Muscle of leg (tissue), 11 donors: ENCODE measurements around the gene PIAS2. TPM values are rescaled to one million over a fixed set of nuclear protein-coding genes. Genes with fewer than 3 reads are reported as not detected.

Experiments
- DNase-seq: peaks from one replicate; pipeline ENCODE4 v3.0.0; 2013
- H3K27ac ChIP-seq: one replicate; pipeline ENCODE4 v1.5.1; 2013; ENCODE audit warnings: mild to moderate bottlenecking, low read length, control low read depth
- H3K27me3 ChIP-seq: one replicate; pipeline ENCODE4 v1.6.1; 2013; ENCODE audit warnings: low read length; ENCODE audit not compliant: control insufficient read depth, insufficient read depth
- H3K36me3 ChIP-seq: one replicate; pipeline ENCODE4 v1.6.1; 2013; ENCODE audit warnings: low read length; ENCODE audit not compliant: control insufficient read depth, insufficient read depth
- H3K4me1 ChIP-seq: one replicate; pipeline ENCODE4 v1.6.1; 2013; ENCODE audit warnings: low read length; ENCODE audit not compliant: control insufficient read depth, insufficient read depth
- H3K4me3 ChIP-seq: one replicate; pipeline ENCODE4 v1.5.1; 2013; ENCODE audit warnings: low read length, control low read depth
- H3K9me3 ChIP-seq: replicated peaks from 2 replicates; pipeline ENCODE4 v1.6.1; 2013; ENCODE audit warnings: low read depth, low read length; ENCODE audit not compliant: control insufficient read depth
- WGBS: methylation state at CpG from one replicate; pipeline ENCODE4 v1.1.5; 2013; ENCODE audit warnings: missing lambda C conversion rate; ENCODE audit not compliant: insufficient coverage; 5-methylcytosine and 5-hydroxymethylcytosine counted together
- polyA plus RNA-seq, 8 donors: library from polyadenylated mRNA; unstranded; fragments of 120-200 nt; gene quantifications; one replicate each; pipeline versions ENCODE4 v1.2.1 to v1.2.3, GENCODE V29; 2013; ENCODE audit warnings: inconsistent platforms in 1 of 8, low replicate concordance in 1 of 8; ENCODE audit not compliant: insufficient read length in 8 of 8, insufficient read depth in 1 of 8
- total RNA-seq: library from RNA; stranded (reverse); fragments of 120-200 nt; gene quantifications from one replicate; pipeline ENCODE4 v1.2.4, GENCODE V29; 2013

PIAS2 gene
- total and polyA plus RNA-seq, 9 donors, result 17.2 to 30.4 (median 21.8) TPM

DNA sequence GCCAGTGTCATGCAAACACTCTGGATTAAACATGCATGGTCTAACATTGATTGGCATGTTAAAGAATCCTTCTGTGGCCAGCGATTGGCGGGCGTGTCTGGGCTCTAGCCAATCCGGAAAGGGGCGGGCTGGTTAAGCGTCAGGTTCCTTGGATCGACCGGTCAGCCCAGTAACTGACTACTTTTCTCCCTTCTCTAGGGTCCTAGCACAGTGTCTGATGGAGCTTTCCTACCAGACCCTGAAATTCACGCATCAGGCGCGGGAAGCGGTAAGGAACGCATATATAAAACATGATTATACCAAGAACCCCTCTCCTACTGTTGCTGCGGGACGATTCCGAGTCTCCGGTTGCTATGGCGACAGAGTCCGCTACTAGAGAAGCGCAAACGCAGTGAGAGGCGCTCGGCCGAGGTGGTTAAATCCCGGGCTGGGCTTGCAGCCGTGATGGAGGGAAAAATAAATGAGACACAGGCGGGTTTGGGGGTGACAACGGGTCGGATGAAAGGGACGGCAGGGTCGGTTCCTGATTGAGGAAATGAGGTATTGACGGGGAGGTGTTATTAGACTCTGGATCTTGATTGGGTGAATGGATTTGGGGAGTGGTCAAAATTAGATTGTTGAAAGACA is 29.5 kb upstream of the PIAS2 start:
- H3K4me1 ChIP-seq, result no peaks in the 10 kb centered on the region
- no peaks in the 10 kb centered on the region for H3K27me3 ChIP-seq
- H3K36me3 ChIP-seq, result no peaks in the 10 kb centered on the region
- H3K27ac ChIP-seq, result peak overlapping the region; percentile 67
- DNase-seq, result peak; percentile 91
- H3K4me3 ChIP-seq, result peak overlapping the region; percentile 70
- under 1% methylated on average over 32 of the region's 32 CpGs for WGBS
- H3K9me3 ChIP-seq, result no peaks in the 10 kb centered on the region

DNA sequence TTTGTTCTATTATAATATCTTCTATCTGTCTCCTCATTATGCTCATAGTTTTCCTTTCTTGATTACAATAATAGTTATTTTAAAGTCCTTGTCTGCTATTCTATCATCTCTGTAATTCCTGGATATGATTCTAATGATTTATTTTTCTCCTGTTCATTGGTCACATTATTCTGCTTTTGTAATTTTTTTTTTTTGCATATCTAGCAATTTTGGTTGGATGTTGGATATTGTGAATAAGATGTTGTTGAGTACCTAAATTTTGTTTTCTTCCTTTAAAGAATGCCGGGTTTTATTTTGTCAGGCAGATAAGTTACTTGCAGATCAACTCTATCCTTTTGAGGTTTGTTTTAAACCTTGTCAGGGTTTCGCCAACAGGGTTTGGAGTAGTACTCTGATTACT is 25.3 kb upstream of the PIAS2 start:
- Histone ChIP-seq H3K4me1 (peaks cover 7% of the 10 kb centered on the region), H3K9me3 (no peaks in the 10 kb centered on the region), H3K27me3 (no peaks in the 10 kb centered on the region), H3K36me3 (no peaks in the 10 kb centered on the region), H3K27ac (no peak overlapping the region), H3K4me3 (no peak overlapping the region)
- WGBS, result no CpG with 5 or more reads among the region's 2 CpGs
- DNase-seq, result no peak

DNA sequence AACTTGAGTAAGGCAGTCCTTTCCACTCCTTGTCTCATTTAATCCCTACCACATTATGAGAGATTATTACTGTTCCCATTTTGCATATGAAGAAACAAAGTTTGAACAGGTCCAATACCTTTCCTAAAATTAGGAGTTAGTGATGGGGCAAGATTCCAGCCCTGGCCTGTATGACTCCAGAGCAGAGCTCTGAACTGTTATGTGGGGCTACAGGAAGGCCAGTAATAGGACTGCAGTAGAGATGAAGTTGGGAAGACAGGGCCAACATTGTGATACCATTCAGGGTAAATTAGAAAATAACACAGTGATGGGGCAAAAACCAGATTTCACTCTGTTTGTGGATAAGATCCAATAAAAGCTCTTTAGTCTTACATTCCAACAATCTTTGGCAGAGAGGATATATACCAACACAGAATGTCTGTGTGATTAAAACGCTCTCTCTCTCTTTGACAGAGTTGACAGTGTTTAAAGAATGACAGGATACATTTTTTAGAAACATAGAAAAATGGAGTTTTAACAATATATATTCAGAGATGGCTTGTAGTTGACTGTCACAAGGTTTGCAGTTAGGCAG is 22.8 kb upstream of the PIAS2 start:
- Histone ChIP-seq H3K9me3 (no peaks in the 10 kb centered on the region), H3K36me3 (no peaks in the 10 kb centered on the region), H3K4me1 (peaks cover 7% of the 10 kb centered on the region), H3K27me3 (no peaks in the 10 kb centered on the region), H3K4me3 (no peak overlapping the region), H3K27ac (peak overlapping the region; percentile 76)
- WGBS, result no CpG with 5 or more reads among the region's 1 CpG
- no peak for DNase-seq

DNA sequence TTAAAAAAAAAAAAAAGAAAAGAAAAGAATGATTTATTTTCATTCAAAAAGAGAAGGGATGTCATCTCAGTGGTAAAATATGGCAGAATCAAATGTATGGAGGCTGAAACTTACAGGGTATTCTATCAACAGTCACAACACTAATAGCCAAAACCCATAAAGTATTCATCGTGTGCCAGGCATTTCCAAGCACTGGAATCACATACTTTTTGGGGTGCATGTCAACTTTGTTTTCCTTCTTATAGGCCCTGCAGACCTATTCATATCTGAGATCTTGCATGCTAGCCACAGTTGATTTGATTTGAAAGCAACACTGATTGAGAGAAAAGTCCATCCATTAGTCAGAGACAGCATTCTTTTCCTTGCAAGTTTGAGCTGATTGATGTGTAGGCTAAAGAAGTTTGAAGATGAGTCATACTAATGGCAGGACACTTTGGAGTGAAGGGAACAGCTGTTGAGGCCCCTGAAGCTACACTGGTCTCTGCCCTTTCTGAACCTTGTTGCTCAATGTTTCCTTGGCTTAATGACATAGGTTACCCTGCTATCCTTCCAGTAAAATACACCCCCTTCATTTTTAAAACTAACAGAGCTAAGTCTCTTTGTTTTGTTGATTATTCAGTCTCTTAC is 22.1 kb upstream of the PIAS2 start:
- DNase-seq, result peak; percentile 75
- Histone ChIP-seq H3K9me3 (no peaks in the 10 kb centered on the region), H3K27ac (peak overlapping the region; percentile 76), H3K27me3 (no peaks in the 10 kb centered on the region), H3K4me3 (no peak overlapping the region), H3K4me1 (peaks cover 7% of the 10 kb centered on the region), H3K36me3 (no peaks in the 10 kb centered on the region)
- WGBS, result no CpG with 5 or more reads among the region's 1 CpG

DNA sequence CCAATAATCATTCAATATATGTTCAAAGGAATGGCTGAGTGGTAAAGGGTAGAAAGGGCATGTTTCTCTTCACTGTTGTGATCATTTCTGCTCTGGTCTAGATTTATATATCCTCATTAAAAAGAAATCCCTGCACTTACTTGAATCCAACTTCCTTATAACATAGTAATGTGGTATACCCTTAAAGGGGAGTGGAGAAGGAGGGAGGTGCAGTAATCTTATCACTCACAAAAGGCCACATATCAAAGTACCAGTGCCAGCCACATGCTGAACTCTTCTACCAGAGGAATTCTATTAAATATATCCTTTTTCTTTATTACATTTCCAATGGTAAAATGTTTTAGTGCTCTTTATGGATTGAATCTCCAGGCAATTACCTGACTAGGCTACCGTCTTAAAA is 3.3 kb upstream of the PIAS2 start:
- Histone ChIP-seq H3K36me3 (no peaks in the 10 kb centered on the region), H3K4me1 (peaks cover 9% of the 10 kb centered on the region), H3K27ac (no peak overlapping the region)

DNA sequence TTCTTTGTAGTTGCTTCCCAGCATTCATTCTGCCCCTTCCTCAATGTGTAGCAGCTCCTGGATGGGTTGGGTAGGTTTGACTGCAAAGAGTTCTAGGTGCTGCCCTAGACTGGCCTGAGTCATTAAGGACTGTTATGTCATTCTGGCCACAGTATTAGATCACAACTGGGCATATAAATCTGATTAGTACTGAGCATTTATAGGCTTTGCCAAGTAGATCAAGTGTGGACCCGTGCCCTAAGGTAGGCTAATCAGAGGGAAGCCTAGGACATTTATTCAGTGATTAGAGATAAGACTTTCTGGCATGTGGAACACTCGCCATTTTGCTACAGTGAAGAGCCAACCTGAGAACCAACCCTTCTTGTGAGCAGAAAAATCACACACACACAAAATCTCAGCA is 2.8 kb upstream of the PIAS2 start:
- Histone ChIP-seq H3K9me3 (no peaks in the 10 kb centered on the region), H3K36me3 (no peaks in the 10 kb centered on the region), H3K27me3 (no peaks in the 10 kb centered on the region), H3K4me3 (no peak overlapping the region), H3K4me1 (peaks cover 11% of the 10 kb centered on the region), H3K27ac (no peak overlapping the region)
- DNase-seq, result no peak
- WGBS, result 100% methylated on average over 1 of the region's 2 CpGs

More for the DNA sequence above, 3.3 kb upstream of the PIAS2 start:
- no CpG with 5 or more reads among the region's 1 CpG for WGBS
- no peak overlapping the region for H3K4me3 ChIP-seq
- DNase-seq, result no peak
- H3K27me3 ChIP-seq, result no peaks in the 10 kb centered on the region
- no peaks in the 10 kb centered on the region for H3K9me3 ChIP-seq

DNA sequence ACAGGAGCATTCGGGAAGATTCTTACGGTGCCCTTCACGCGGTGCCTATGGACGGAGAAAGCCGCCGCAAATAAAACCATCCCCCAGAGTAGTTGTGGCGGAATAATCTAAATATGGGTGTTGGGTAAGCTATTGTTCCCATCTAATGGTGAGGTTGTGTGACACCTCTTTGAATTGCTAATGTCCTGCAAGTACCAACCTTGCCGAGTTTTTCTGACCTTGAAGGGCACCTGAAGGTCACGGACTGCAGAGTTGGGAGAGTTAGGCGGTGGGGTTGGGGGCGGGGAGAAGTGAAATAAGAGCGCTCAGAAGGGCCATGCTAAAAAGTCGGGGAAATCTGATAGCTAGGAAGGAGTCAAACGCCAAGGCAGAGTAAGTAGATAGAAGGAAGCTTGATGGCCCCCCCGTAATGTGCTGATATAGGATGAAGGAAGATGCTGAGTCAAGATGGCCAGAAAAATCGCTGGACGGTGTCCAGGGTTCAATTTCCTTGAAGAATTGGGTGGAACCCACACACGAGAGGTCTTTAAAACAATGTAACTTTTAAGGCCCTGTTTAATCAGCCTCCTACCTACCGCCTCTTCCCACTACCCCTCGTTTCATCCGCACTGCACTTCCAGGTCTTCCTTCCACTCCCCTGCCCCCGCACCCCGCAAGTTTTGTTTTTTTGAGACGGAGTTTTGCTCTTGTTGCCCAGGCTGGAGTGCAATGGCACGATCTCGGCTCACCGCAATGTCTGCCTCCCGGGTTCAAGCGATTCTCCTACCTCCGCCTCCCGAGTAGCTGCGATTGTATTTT is 695 bp upstream of the PIAS2 start:
- DNase-seq, result peak; percentile 72
- Histone ChIP-seq H3K36me3 (no peaks in the 10 kb centered on the region), H3K4me1 (peaks cover 11% of the 10 kb centered on the region), H3K4me3 (peak overlapping the region; percentile 82), H3K27me3 (no peaks in the 10 kb centered on the region), H3K27ac (peak overlapping the region; percentile 93), H3K9me3 (no peaks in the 10 kb centered on the region)
- WGBS, result 26% methylated on average over 24 of the region's 33 CpGs

DNA sequence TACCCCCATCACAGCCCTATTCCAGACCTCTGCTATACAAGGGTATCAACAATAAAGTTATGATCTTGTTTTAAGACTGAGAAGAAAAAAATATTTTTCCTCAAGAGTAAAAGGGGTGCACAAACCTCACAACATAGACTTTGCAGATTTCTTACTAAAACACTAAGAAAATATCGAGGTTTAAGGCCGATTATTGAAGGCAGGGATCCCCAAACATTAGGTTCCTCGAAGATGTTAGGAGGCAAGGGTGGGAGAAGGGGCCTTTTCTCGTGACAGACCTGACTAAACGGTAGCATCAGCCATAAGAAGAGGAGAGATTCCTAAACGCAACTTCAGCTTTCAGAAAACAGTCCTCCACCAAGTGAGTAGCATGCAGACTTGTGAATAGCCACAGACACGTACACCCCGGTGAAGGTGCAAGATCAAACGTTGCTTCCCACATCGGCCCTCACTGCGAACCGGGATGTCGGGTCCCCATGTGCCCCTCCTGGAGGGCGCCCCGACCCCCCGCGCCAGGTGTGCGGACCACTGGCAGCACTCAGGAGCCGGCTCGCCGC is 678 bp downstream of the PIAS2 start:
- WGBS, result 0% methylated on average over 15 of the region's 21 CpGs
- H3K36me3 ChIP-seq, result no peaks in the 10 kb centered on the region
- no peaks in the 10 kb centered on the region for H3K27me3 ChIP-seq
- peak overlapping the region; percentile 71 for H3K4me3 ChIP-seq
- peak; percentile 55 for DNase-seq
- peak overlapping the region; percentile 75 for H3K27ac ChIP-seq
- peaks cover 11% of the 10 kb centered on the region for H3K4me1 ChIP-seq
- H3K9me3 ChIP-seq, result no peaks in the 10 kb centered on the region

DNA sequence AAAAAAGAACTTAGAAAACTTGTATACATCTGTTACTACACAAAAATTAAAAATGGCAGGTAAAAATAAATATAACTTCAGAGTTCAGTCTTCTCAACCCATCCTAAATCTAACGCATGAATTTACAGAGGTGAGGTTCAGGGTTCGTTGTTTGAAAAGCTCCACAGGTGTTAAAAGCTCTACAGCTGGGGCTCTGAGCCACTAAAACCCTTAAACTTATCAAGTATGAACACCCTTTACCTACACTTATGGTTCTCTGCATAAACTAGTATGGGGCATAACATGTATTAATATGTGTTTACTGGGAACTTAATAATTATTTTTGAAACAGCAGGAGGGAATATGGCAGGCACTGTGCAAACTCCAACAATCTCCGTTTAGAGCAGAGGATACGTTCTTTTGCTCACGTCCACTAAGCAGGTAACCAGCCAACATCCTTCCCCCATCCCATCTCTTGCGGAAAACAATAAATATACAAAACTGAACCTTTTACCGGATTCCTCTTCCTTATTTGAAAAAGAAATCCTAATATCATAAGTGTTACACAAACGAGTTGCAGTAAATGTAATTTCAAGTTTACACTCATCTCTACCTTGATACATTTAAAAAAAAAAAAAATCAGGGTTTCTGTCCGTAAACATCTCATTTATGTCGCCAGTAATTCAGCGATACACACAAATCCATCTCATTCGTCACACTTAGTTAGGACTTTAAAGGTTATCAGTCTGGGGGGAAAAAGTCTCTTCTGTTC is 1.3 kb downstream of the PIAS2 start:
- WGBS, result no CpG with 5 or more reads among the region's 12 CpGs
- DNase-seq, result no peak
- Histone ChIP-seq H3K4me3 (peak overlapping the region; percentile 71), H3K9me3 (no peaks in the 10 kb centered on the region), H3K27me3 (no peaks in the 10 kb centered on the region), H3K4me1 (peaks cover 11% of the 10 kb centered on the region), H3K36me3 (no peaks in the 10 kb centered on the region), H3K27ac (no peak overlapping the region)
